ENCODE measurements around the gene CYP17A1. TPM values are rescaled to one million over a fixed set of nuclear protein-coding genes. Genes with fewer than 3 reads are reported as not detected.

The CYP17A1 gene
- polyA plus RNA-seq, 1 donor from 2014 or later, result not detected

DNA sequence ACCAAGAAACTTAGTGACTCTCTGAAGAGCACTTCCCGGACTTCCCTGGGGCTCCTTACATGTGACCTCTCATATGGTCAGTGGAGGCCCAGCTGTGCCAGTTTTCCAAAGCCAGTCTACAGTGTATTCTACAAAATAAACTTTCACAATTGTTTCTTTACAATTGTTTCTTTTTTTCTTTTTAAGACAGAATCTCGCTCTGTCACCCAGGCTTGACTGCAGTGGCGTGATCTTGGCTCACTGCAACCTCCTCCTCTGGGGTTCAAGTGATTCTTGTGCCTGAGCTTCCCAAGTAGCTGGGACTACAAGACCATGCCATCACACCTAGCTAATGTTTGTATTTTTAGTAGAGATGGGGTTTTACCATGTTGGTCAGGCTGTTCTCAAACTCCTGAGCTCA lies 25.9 kb downstream of the CYP17A1 start:
- Histone ChIP-seq H3K27ac (ENCODE audit: low read length) (no peak overlapping the region), H3F3A (ENCODE audit: insufficient read depth, low read length, poor library complexity, severe bottlenecking) (no peaks in the 10 kb centered on the region), H3K4me2 (ENCODE audit: low read length) (no peak overlapping the region), H3K9ac (ENCODE audit: low read length) (no peak overlapping the region), H3K9me2 (ENCODE audit: insufficient read depth, low read length) (no peaks in the 10 kb centered on the region), H3K9me3 (ENCODE audit: low read length) (no peaks in the 10 kb centered on the region), H3K27me3 (ENCODE audit: insufficient read depth, low read depth, low read length) (no peaks in the 10 kb centered on the region), H3K4me3 (ENCODE audit: low read length) (no peak overlapping the region), H4K20me1 (ENCODE audit: insufficient read depth) (no peaks in the 10 kb centered on the region), H3K79me2 (replicated peaks; ENCODE audit: insufficient read depth, low read length) (no peaks in the 10 kb centered on the region), H3K36me3 (ENCODE audit: insufficient read depth, low read length) (no peaks in the 10 kb centered on the region), H2AFZ (ENCODE audit: low read depth, low read length) (no peak overlapping the region)
- TF ChIP-seq, protein P1, sequence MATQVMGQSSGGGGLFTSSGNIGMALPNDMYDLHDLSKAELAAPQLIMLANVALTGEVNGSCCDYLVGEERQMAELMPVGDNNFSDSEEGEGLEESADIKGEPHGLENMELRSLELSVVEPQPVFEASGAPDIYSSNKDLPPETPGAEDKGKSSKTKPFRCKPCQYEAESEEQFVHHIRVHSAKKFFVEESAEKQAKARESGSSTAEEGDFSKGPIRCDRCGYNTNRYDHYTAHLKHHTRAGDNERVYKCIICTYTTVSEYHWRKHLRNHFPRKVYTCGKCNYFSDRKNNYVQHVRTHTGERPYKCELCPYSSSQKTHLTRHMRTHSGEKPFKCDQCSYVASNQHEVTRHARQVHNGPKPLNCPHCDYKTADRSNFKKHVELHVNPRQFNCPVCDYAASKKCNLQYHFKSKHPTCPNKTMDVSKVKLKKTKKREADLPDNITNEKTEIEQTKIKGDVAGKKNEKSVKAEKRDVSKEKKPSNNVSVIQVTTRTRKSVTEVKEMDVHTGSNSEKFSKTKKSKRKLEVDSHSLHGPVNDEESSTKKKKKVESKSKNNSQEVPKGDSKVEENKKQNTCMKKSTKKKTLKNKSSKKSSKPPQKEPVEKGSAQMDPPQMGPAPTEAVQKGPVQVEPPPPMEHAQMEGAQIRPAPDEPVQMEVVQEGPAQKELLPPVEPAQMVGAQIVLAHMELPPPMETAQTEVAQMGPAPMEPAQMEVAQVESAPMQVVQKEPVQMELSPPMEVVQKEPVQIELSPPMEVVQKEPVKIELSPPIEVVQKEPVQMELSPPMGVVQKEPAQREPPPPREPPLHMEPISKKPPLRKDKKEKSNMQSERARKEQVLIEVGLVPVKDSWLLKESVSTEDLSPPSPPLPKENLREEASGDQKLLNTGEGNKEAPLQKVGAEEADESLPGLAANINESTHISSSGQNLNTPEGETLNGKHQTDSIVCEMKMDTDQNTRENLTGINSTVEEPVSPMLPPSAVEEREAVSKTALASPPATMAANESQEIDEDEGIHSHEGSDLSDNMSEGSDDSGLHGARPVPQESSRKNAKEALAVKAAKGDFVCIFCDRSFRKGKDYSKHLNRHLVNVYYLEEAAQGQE (IDR thresholded peaks at IDR 0.05; ENCODE audit: borderline replicate concordance), result no peak
- TF ChIP-seq EZH2 (IDR thresholded peaks at IDR 0.05; ENCODE audit: borderline replicate concordance, insufficient read depth, low read length, poor library complexity, severe bottlenecking) (no peak), TAF1 (IDR thresholded peaks at IDR 0.05; ENCODE audit: low read depth) (no peak), MXI1 (conservative IDR thresholded peaks at IDR 0.05; ENCODE audit: poor library complexity, severe bottlenecking) (no peak), SMC3 (conservative IDR thresholded peaks at IDR 0.05; ENCODE audit: poor library complexity) (no peak), EP300 (conservative IDR thresholded peaks at IDR 0.05; ENCODE audit: poor library complexity, severe bottlenecking) (no peak), RAD21 (conservative IDR thresholded peaks at IDR 0.05) (no peak), POLR2AphosphoS5 (IDR thresholded peaks at IDR 0.05) (no peak)
- TF ChIP-seq, protein P2, sequence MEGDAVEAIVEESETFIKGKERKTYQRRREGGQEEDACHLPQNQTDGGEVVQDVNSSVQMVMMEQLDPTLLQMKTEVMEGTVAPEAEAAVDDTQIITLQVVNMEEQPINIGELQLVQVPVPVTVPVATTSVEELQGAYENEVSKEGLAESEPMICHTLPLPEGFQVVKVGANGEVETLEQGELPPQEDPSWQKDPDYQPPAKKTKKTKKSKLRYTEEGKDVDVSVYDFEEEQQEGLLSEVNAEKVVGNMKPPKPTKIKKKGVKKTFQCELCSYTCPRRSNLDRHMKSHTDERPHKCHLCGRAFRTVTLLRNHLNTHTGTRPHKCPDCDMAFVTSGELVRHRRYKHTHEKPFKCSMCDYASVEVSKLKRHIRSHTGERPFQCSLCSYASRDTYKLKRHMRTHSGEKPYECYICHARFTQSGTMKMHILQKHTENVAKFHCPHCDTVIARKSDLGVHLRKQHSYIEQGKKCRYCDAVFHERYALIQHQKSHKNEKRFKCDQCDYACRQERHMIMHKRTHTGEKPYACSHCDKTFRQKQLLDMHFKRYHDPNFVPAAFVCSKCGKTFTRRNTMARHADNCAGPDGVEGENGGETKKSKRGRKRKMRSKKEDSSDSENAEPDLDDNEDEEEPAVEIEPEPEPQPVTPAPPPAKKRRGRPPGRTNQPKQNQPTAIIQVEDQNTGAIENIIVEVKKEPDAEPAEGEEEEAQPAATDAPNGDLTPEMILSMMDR (IDR thresholded peaks at IDR 0.05; ENCODE audit: poor library complexity, severe bottlenecking), result no peak

DNA sequence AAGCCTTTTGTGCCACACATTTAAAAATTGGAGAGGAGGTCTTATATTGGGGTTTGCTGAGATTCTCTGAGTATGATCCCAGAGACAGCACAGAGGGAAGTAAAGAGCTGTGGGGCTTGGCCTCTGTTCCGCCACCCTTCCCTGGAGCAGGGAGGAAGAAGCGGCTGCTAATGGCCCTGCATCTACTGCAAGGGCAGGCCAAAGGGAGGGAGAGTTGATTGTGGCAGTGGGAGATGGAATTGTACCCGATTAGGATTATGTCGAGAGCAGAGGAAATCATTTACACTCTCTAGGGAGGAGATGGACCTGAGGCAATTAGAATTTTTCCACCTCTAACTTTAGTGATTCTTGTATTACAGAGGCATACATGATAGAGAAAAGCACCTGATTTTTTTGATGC lies 28.8 kb downstream of the CYP17A1 start:
- Histone ChIP-seq H3F3A (ENCODE audit: insufficient read depth, low read length, poor library complexity, severe bottlenecking) (no peaks in the 10 kb centered on the region), H3K36me3 (ENCODE audit: insufficient read depth, low read length) (peaks cover 4% of the 10 kb centered on the region), H3K27ac (ENCODE audit: low read length) (no peak overlapping the region), H3K9ac (ENCODE audit: low read length) (no peak overlapping the region), H3K79me2 (replicated peaks; ENCODE audit: insufficient read depth, low read length) (no peaks in the 10 kb centered on the region), H3K9me2 (ENCODE audit: insufficient read depth, low read length) (no peaks in the 10 kb centered on the region), H3K4me3 (ENCODE audit: low read length) (no peak overlapping the region), H4K20me1 (ENCODE audit: insufficient read depth) (no peaks in the 10 kb centered on the region), H3K4me2 (ENCODE audit: low read length) (no peak overlapping the region), H3K27me3 (ENCODE audit: insufficient read depth, low read depth, low read length) (no peaks in the 10 kb centered on the region), H2AFZ (ENCODE audit: low read depth, low read length) (no peak overlapping the region), H3K9me3 (ENCODE audit: low read length) (no peaks in the 10 kb centered on the region)
- TF ChIP-seq POLR2AphosphoS5 (IDR thresholded peaks at IDR 0.05) (no peak), RAD21 (conservative IDR thresholded peaks at IDR 0.05) (no peak), TAF1 (IDR thresholded peaks at IDR 0.05; ENCODE audit: low read depth) (no peak), MXI1 (conservative IDR thresholded peaks at IDR 0.05; ENCODE audit: poor library complexity, severe bottlenecking) (no peak), EZH2 (IDR thresholded peaks at IDR 0.05; ENCODE audit: borderline replicate concordance, insufficient read depth, low read length, poor library complexity, severe bottlenecking) (no peak), SMC3 (conservative IDR thresholded peaks at IDR 0.05; ENCODE audit: poor library complexity) (no peak), EP300 (conservative IDR thresholded peaks at IDR 0.05; ENCODE audit: poor library complexity, severe bottlenecking) (no peak)
- TF ChIP-seq, protein P2 (IDR thresholded peaks at IDR 0.05; ENCODE audit: poor library complexity, severe bottlenecking), result no peak
- TF ChIP-seq, protein P1 (IDR thresholded peaks at IDR 0.05; ENCODE audit: borderline replicate concordance), result no peak

All from neural cell (in vitro differentiated cells).